H9 (cell line): Measurements from ENCODE around the gene FAM184A. TPM values are rescaled to one million over a fixed set of nuclear protein-coding genes. Genes with fewer than 3 reads are reported as not detected.

ENCODE experiments used
- DNase-seq: peaks from one replicate; pipeline ENCODE4 v3.0.0-alpha.2; 2017
- H2AFZ ChIP-seq: one replicate; pipeline ENCODE4 v1.6.1; 2013; ENCODE audit warnings: mild to moderate bottlenecking, low read length, control low read depth, moderate library complexity
- H2AK5ac ChIP-seq: 2 replicates; pipeline ENCODE4 v1.6.1; 2013; ENCODE audit warnings: low read length, control low read depth, mixed read lengths; ENCODE audit not compliant: insufficient read length
- H2BK120ac ChIP-seq: one replicate; pipeline ENCODE4 v1.6.1; 2013; ENCODE audit warnings: low read depth, mild to moderate bottlenecking, low read length, control low read depth, inconsistent platforms; ENCODE audit not compliant: poor library complexity, severe bottlenecking
- H2BK12ac ChIP-seq: 2 replicates; pipeline ENCODE4 v1.6.1; 2013; ENCODE audit warnings: low read length, control low read depth, mixed read lengths, low read depth; ENCODE audit not compliant: insufficient read length
- H2BK15ac ChIP-seq: 2 replicates; pipeline ENCODE4 v1.6.1; 2013; ENCODE audit warnings: low read depth, low read length, control low read depth
- H2BK20ac ChIP-seq: one replicate; pipeline ENCODE4 v1.6.1; 2013; ENCODE audit warnings: low read depth, mild to moderate bottlenecking, low read length, control low read depth, inconsistent platforms; ENCODE audit not compliant: poor library complexity, severe bottlenecking
- H2BK5ac ChIP-seq: 2 replicates; pipeline ENCODE4 v1.6.1; 2013; ENCODE audit warnings: low read length, control low read depth, mixed read lengths; ENCODE audit not compliant: insufficient read length
- H3K14ac ChIP-seq: 2 replicates; pipeline ENCODE4 v1.6.1; 2013; ENCODE audit warnings: low read length, control low read depth; ENCODE audit not compliant: insufficient read depth
- H3K18ac ChIP-seq: 2 replicates; pipeline ENCODE4 v1.6.1; 2013; ENCODE audit warnings: low read depth, mild to moderate bottlenecking, mixed read lengths, low read length, control low read depth; ENCODE audit not compliant: insufficient read length
- H3K23ac ChIP-seq: 2 replicates; pipeline ENCODE4 v1.6.1; 2013; ENCODE audit warnings: low read length, control low read depth, mixed read lengths, low read depth; ENCODE audit not compliant: insufficient read length
- H3K23me2 ChIP-seq: 2 replicates; pipeline ENCODE4 v1.6.1; 2013; ENCODE audit warnings: low read depth, mild to moderate bottlenecking, mixed read lengths, low read length, control low read depth; ENCODE audit not compliant: insufficient read length, poor library complexity, severe bottlenecking
- H3K27ac ChIP-seq: 2 replicates; pipeline ENCODE4 v1.5.1; 2013; ENCODE audit warnings: low read length, control low read depth, mixed read lengths, low read depth; ENCODE audit not compliant: insufficient read length
- H3K27me3 ChIP-seq: 2 replicates; pipeline ENCODE4 v1.6.1; 2013; ENCODE audit warnings: low read length, control low read depth, inconsistent platforms; ENCODE audit not compliant: insufficient read depth
- H3K4ac ChIP-seq: 2 replicates; pipeline ENCODE4 v1.6.1; 2013; ENCODE audit warnings: low read depth, mild to moderate bottlenecking, control low read depth, inconsistent platforms, low read length, moderate library complexity
- H3K4me1 ChIP-seq: 2 replicates; pipeline ENCODE4 v1.6.1; 2013; ENCODE audit warnings: low read length, control low read depth, inconsistent platforms; ENCODE audit not compliant: insufficient read depth
- H3K4me2 ChIP-seq: 2 replicates; pipeline ENCODE4 v1.6.1; 2013; ENCODE audit warnings: low read length, control low read depth, mixed read lengths; ENCODE audit not compliant: insufficient read length, insufficient read depth
- H3K56ac ChIP-seq: 2 replicates; pipeline ENCODE4 v1.6.1; 2013; ENCODE audit warnings: low read depth, mild to moderate bottlenecking, mixed read lengths, low read length, control low read depth; ENCODE audit not compliant: insufficient read length
- H3K79me1 ChIP-seq: 2 replicates; pipeline ENCODE4 v1.6.1; 2013; ENCODE audit warnings: low read depth, mild to moderate bottlenecking, moderate library complexity, low read length, control low read depth, inconsistent platforms; ENCODE audit not compliant: insufficient read depth, poor library complexity, severe bottlenecking
- H3K79me2 ChIP-seq: 2 replicates; pipeline ENCODE4 v1.6.1; 2013; ENCODE audit warnings: low read length, control low read depth, inconsistent platforms; ENCODE audit not compliant: insufficient read depth
- H3K9ac ChIP-seq: 2 replicates; pipeline ENCODE4 v1.6.1; 2013; ENCODE audit warnings: low read length, control low read depth, mixed read lengths; ENCODE audit not compliant: insufficient read length; ENCODE audit errors: extremely low read depth
- H3K9me3 ChIP-seq: one replicate; pipeline ENCODE4 v1.6.1; 2013; ENCODE audit warnings: low read depth, low read length, inconsistent platforms; ENCODE audit not compliant: control insufficient read depth
- H3T11ph ChIP-seq: one replicate; pipeline ENCODE4 v1.6.1; 2013; ENCODE audit warnings: mild to moderate bottlenecking, low read length, control low read depth, inconsistent platforms
- H4K20me1 ChIP-seq: one replicate; pipeline ENCODE4 v1.6.1; 2013; ENCODE audit not compliant: control insufficient read depth, insufficient read length, insufficient read depth
- H4K5ac ChIP-seq: 2 replicates; pipeline ENCODE4 v1.6.1; 2013; ENCODE audit warnings: low read depth, mild to moderate bottlenecking, mixed read lengths, low read length, control low read depth; ENCODE audit not compliant: insufficient read length
- H4K8ac ChIP-seq: replicated peaks from 2 replicates; pipeline ENCODE4 v1.6.1; 2013; ENCODE audit warnings: low read length, control low read depth, mixed read lengths, low read depth; ENCODE audit not compliant: insufficient read length
- H4K91ac ChIP-seq: 2 replicates; pipeline ENCODE4 v1.6.1; 2013; ENCODE audit warnings: low read depth, mild to moderate bottlenecking, moderate library complexity, mixed read lengths, low read length, control low read depth; ENCODE audit not compliant: insufficient read length
- H3K27ac Mint-ChIP-seq, 3 experiments: 2 replicates in 2 of 3; 3 replicates in 1 of 3; pipeline ENCODE4 v1.8.0; 2020 to 2021; ENCODE audit warnings: mixed read lengths in 3 of 3, mild to moderate bottlenecking in 1 of 3, moderate library complexity in 1 of 3
- H3K27me3 Mint-ChIP-seq: 2 replicates; pipeline ENCODE4 v1.8.0; 2021; ENCODE audit warnings: low read depth, mild to moderate bottlenecking, moderate library complexity, mixed read lengths
- H3K36me3 Mint-ChIP-seq, 3 experiments: 2 replicates in 2 of 3; 3 replicates in 1 of 3; pipeline ENCODE4 v1.8.0; 2020 to 2021; ENCODE audit warnings: low read depth in 3 of 3, mixed read lengths in 3 of 3; ENCODE audit not compliant: insufficient read depth in 1 of 3
- H3K4me1 Mint-ChIP-seq, 2 experiments: 2 replicates each; pipeline ENCODE4 v1.8.0; 2020; ENCODE audit warnings: mixed read lengths in 2 of 2
- H3K4me3 Mint-ChIP-seq, 2 experiments: 2 replicates in 1 of 2; 3 replicates in 1 of 2; pipeline ENCODE4 v1.8.0; 2020 to 2021; ENCODE audit warnings: mild to moderate bottlenecking in 2 of 2, mixed read lengths in 2 of 2, moderate library complexity in 1 of 2
- H3K9me3 Mint-ChIP-seq, 2 experiments: 2 replicates in 1 of 2; 3 replicates in 1 of 2; pipeline ENCODE4 v1.8.0; 2020; ENCODE audit warnings: mild to moderate bottlenecking in 2 of 2, mixed read lengths in 2 of 2, moderate library complexity in 1 of 2
- total RNA-seq: library from RNA; stranded (reverse); gene quantifications from 2 replicates; pipeline ENCODE4 v1.2.1, GENCODE V29; 2021
- TF ChIP-seq, protein P1 (sequence below): fragments of 200-600 bp; sonication (generic); conservative IDR thresholded peaks from 3 replicates; pipeline ENCODE4 v1.8.0; 2021; ENCODE audit warnings: antibody characterized with exemption, mild to moderate bottlenecking

Gene FAM184A
- total RNA-seq, 1 experiment from 2014 or later, result 11.4 TPM

- Histone ChIP-seq H2AK5ac (no peak overlapping the region), H3T11ph (no peak overlapping the region), H4K8ac (no peak overlapping the region), H3K23me2 (no peaks in the 10 kb centered on the region), H3K9ac (no peak overlapping the region), H3K79me1 (no peaks in the 10 kb centered on the region), H3K4me1 (no peaks in the 10 kb centered on the region), H3K4ac (no peak overlapping the region), H2BK120ac (no peak overlapping the region), H2BK15ac (no peak overlapping the region), H3K79me2 (no peaks in the 10 kb centered on the region), H4K5ac (no peak overlapping the region), H3K4me2 (no peak overlapping the region), H3K27me3 (no peaks in the 10 kb centered on the region), H4K91ac (no peak overlapping the region), H3K14ac (no peak overlapping the region), H2BK20ac (no peak overlapping the region), H2BK5ac (no peak overlapping the region), H3K23ac (no peak overlapping the region), H3K56ac (no peak overlapping the region), H4K20me1 (no peaks in the 10 kb centered on the region), H3K9me3 (no peaks in the 10 kb centered on the region), H2AFZ (no peak overlapping the region), H3K18ac (no peak overlapping the region), H2BK12ac (no peak overlapping the region), H3K27ac (no peak overlapping the region)
- no peaks in the 10 kb centered on the region for H3K9me3 Mint-ChIP-seq
- TF ChIP-seq, protein P1, sequence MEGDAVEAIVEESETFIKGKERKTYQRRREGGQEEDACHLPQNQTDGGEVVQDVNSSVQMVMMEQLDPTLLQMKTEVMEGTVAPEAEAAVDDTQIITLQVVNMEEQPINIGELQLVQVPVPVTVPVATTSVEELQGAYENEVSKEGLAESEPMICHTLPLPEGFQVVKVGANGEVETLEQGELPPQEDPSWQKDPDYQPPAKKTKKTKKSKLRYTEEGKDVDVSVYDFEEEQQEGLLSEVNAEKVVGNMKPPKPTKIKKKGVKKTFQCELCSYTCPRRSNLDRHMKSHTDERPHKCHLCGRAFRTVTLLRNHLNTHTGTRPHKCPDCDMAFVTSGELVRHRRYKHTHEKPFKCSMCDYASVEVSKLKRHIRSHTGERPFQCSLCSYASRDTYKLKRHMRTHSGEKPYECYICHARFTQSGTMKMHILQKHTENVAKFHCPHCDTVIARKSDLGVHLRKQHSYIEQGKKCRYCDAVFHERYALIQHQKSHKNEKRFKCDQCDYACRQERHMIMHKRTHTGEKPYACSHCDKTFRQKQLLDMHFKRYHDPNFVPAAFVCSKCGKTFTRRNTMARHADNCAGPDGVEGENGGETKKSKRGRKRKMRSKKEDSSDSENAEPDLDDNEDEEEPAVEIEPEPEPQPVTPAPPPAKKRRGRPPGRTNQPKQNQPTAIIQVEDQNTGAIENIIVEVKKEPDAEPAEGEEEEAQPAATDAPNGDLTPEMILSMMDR, result peak; percentile 47
- no peak overlapping the region for H3K4me3 Mint-ChIP-seq
- no peak overlapping the region for H3K27ac Mint-ChIP-seq
- H3K36me3 Mint-ChIP-seq, result peaks cover 0 to 2% (median 0%) of the 10 kb centered on the region in 3 experiments; a peak in 2 of 7 replicates
- peaks cover 6 to 8% of the 10 kb centered on the region in 2 experiments for H3K4me1 Mint-ChIP-seq
- no peak for DNase-seq
- H3K27me3 Mint-ChIP-seq, result no peaks in the 10 kb centered on the region
Observed at GRCh38 chr6:118963003-118963402, 115.5 kb downstream of the FAM184A start.
